GM10248 (cell line): ENCODE measurements around the gene RARA.

ENCODE experiments used
- CTCF ChIA-PET: fragments of 300-600 bp; sonication (Branson Sonifier 250); formaldehyde crosslinking; extraction: SDS; loops from one replicate; lab custom pipeline; 2021; ENCODE audit warnings: antibody characterized with exemption; lab: Yijun Ruan, JAX
- POLR2A ChIA-PET: fragments of 350-650 bp; sonication (Branson Sonifier 250); formaldehyde crosslinking; extraction: SDS; loops from one replicate; lab custom pipeline; 2020; ENCODE audit warnings: antibody characterized with exemption; lab: Yijun Ruan, JAX
- DNase-seq: peaks from one replicate; pipeline ENCODE4 v3.0.0; 2012; ENCODE audit errors: extremely low spot score
- CTCF ChIP-seq: IDR thresholded peaks from 2 replicates; pipeline ENCODE4 v1.5.1; 2012; ENCODE audit warnings: mild to moderate bottlenecking, low read depth; ENCODE audit errors: extremely low read depth, missing control alignments, control extremely low read depth

The RARA gene

DNA sequence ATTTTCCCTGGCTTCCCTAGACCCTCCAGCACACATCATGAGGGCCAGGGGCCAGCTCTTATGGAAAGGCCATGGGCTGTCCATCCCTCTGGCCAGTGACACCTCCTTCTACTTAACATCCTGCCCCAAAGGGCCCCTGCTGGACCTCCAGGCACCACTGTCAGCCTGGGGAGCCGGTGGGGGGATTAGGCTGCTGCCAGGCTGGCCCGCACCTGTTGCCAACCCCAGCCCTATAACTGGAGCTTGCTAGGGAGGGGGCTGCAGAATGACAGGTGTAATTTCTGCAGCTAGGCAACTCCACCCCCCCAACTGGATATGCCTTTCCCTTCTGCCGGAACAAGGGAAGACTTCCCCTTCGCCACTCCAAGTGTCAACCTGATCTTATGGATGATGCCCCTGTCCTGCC, 12.5 kb downstream of the RARA start:
- ChIA-PET CTCF (interaction anchor here (1.0 to 15.6 kb wide), 5 partner anchors 17 to 211 kb away, joined by 3 to 163 read pairs (median 11); partner anchors contain the start of gene RARA), POLR2A (interaction anchor here (0.5 to 1.0 kb wide), 2 partner anchors 17 to 20 kb away, joined by 3 to 6 read pairs; no protein-coding TSS in a partner anchor)
- no peak for TF ChIP-seq CTCF
- no peak for DNase-seq

DNA sequence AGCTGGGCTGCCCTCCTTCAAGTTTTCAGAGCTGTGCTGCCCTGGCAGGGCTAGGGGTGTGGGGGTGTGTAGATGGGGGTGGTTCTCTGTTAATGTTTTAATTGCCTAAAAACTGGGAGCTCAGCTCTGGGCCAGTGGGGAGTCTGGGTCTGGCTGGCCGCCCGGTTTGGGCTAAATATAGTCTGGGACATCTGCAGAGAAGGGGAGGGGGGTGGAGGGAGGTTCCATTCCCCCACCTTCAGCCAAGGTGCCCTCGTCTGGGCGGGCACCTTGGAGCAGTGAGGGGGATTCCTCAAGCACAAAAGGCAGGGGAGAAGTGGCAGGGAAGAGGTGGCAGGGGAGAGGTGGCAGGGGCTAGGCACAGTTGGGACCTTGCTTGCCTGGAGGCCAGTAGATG, 13.0 kb downstream of the RARA start:
- no peak for TF ChIP-seq CTCF
- POLR2A ChIA-PET, result interaction anchor here (0.5 kb wide), 2 partner anchors 16 to 542 kb away, joined by 6 to 9 read pairs; no protein-coding TSS in a partner anchor
- no peak for DNase-seq
- CTCF ChIA-PET, result interaction anchor here (0.8 to 15.6 kb wide), 7 partner anchors 9 to 241 kb away, joined by 3 to 163 read pairs (median 3); partner anchors contain the start of gene RARA

DNA sequence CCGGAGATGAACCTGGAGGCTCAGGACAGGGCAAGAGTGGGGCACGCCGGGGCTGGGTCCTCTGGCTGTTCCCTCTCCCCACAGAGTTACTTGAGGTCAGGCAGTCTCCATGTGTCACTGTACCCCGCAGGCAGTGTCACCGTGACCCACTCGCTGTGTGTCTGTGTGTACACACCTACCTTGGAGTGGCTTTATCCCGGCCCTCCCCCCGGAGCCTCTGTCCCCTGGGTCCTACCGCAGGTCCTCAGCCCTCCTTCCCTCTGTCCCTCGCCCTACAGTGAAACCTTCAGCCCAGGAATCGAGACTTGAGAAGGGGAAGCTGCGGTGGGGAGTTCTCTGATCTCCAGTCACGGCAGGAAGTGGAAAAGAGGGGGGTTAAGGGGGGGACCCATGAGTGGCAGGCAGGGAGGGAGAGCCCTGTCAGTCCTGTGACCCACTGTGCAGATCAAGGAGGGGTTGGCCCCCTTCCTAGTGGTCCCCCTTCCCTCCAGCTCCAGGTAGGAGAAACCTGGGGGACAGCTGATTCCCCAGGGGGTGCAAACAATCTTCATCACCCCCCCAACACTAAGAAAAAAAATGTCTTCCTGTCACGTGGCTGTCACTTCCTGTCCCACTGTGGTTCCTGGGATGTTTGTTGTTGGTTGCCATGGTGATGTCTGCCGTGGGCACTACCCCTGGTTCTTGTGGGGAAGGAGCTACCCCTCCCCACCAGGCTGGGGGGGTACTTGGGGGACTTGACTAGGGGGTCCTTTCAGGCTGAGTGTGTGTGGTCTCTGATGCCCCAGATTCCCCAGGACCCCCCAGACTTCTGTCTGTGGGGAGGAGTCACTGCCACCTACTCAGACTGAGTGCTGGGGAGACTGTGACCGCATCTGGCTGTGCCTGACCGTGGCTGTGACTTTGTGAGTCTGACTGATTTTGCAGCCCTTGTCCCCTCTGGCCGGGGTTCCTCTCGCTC, 13.7 kb downstream of the RARA start:
- DNase-seq, result peak; percentile 88
- CTCF ChIA-PET, result interaction anchor here (0.8 to 15.6 kb wide), 9 partner anchors 10 to 241 kb away, joined by 3 to 163 read pairs (median 3); partner anchors contain the start of gene RARA
- POLR2A ChIA-PET, result interaction anchor here (0.5 to 1.2 kb wide), 5 partner anchors 16 to 543 kb away, joined by 3 to 11 read pairs (median 6); partner anchors contain the start of gene TOP2A

DNA sequence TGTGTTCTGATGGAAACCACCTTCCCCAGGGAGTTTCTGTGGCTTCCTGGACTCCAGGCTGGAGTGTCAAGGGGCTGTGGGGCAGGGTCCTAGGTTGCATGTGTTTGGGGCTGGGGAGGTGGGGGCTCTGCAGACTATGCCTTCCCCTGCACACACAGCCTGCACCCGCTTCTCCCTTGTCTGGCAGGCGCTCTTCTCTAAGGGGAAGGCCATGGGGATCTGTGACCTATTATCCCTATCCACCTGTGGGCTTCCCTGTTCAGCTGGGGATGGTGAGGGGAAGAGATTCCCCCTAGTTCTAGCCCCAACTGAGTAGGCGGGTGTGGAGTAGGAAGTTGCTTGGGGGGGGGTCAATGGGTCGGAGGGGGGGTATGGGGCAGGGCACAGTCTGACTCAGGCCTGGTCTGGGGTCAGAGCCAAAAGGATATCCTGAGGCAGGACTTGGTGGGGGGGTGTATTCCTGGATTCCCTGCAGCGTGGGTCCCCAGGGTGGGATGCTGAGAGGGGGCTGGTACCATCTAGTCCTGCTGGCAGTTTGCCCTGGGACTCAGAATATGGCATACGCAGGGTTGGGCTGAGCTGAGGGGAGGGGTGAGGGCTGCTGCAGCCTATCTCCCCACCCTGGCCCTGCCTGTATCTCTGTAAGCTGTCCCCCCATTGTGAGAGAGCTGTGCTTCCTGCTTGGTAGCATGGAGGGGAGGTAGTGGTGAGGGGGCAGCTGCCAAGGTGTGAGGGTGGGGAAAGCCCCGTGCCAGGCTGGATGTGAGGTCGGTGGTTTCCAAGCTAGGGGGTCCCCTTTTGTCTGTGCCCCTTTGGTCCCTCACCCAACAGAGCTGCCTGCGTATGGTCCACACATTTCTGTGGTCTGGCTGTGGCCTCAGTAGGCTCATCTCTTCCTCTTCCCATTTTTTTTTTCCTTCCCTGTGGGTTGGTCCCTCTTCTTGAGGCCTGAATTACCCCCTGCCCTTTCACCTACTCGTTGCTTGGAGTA, 14.7 kb downstream of the RARA start:
- no peak for TF ChIP-seq CTCF
- no peak for DNase-seq
- CTCF ChIA-PET, result interaction anchor here (0.9 to 15.6 kb wide), 9 partner anchors 11 to 1342 kb away, joined by 3 to 163 read pairs (median 3); partner anchors contain the start of gene RARA
- POLR2A ChIA-PET, result interaction anchor here (0.5 to 1.2 kb wide), 5 partner anchors 15 to 94 kb away, joined by 3 to 11 read pairs (median 3); partner anchors contain the start of gene TOP2A

More for the DNA sequence above, 13.7 kb downstream of the RARA start:
- no peak for TF ChIP-seq CTCF

DNA sequence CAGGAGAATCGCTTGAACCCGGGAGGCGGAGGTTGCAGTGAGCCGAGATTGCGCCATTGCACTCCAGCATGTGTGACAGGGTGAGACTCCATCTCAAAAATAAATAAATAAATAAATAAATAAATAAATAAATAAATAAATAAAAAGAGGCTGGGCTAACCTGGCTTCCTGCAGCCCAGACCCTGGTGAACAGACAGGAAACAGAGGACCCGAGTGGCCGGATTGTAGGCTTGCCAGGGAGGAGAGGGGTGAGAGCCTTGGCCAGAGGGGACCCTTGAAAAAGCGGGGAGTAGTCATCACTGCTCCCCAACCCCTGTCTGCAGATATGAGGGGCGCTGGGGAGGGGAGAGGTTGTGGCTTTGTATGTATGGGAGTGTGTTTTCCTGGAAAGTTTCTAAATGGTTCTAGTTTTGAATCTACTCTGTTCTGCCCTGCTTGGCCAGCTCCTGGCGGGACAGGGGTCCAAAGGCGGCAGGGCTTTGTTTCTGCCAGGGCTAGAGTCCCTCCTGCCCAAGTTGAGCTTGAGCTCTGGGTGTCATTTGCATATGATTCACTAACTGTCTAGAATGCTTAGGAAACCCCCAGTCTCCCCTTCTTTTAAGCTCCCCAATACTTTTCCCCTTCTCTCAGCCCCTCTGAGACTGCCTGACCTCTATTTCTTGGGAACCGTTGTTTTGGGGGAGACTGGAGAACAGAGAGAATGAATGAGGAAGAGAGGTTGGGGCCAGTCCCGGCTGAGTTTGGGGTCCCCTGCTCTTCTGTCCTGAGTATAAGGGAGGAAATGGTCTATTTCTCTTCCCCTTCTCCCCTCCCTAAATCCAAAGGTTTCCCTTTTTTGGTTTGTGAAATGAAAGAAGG, 16.4 kb downstream of the RARA start:
- ChIA-PET CTCF (interaction anchor here (0.8 to 15.6 kb wide), 9 partner anchors 9 to 207 kb away, joined by 3 to 163 read pairs (median 12); partner anchors contain the start of gene RARA), POLR2A (interaction anchor here (0.6 to 1.2 kb wide), 5 partner anchors 14 to 37 kb away, joined by 3 to 4 read pairs (median 3); no protein-coding TSS in a partner anchor)
- DNase-seq, result peak; percentile 68
- no peak for TF ChIP-seq CTCF
